Neuronal stem cell (in vitro differentiated cells): ENCODE results near the gene PPL.

Source experiments
- DNase-seq: peaks from one replicate; pipeline ENCODE4 v3.0.0-alpha.2; 2013; ENCODE audit warnings: low spot score
- H2AFZ ChIP-seq: one replicate; pipeline ENCODE4 v1.6.1; 2013; ENCODE audit warnings: mild to moderate bottlenecking, low read length, inconsistent platforms
- H2AK5ac ChIP-seq: 2 replicates; pipeline ENCODE4 v1.6.1; 2013; ENCODE audit warnings: low read depth, mild to moderate bottlenecking, inconsistent platforms, low read length, moderate library complexity, mixed read lengths
- H2BK120ac ChIP-seq: 2 replicates; pipeline ENCODE4 v1.6.1; 2013; ENCODE audit warnings: low read depth, mild to moderate bottlenecking, inconsistent platforms, low read length, moderate library complexity, mixed read lengths
- H2BK12ac ChIP-seq: one replicate; pipeline ENCODE4 v1.6.1; 2013; ENCODE audit warnings: low read length, inconsistent platforms
- H2BK15ac ChIP-seq: 2 replicates; pipeline ENCODE4 v1.6.1; 2013; ENCODE audit warnings: mild to moderate bottlenecking, low read length, inconsistent platforms, mixed read lengths
- H2BK5ac ChIP-seq: one replicate; pipeline ENCODE4 v1.6.1; 2013; ENCODE audit warnings: inconsistent platforms, mild to moderate bottlenecking, low read length, moderate library complexity
- H3K14ac ChIP-seq: one replicate; pipeline ENCODE4 v1.6.1; 2013; ENCODE audit warnings: low read length, inconsistent platforms
- H3K18ac ChIP-seq: 2 replicates; pipeline ENCODE4 v1.6.1; 2013; ENCODE audit warnings: low read length, inconsistent platforms
- H3K23ac ChIP-seq: 2 replicates; pipeline ENCODE4 v1.6.1; 2013; ENCODE audit warnings: low read depth, mild to moderate bottlenecking, mixed read lengths, low read length, inconsistent platforms; ENCODE audit not compliant: poor library complexity
- H3K27ac ChIP-seq: replicated peaks from 3 replicates; pipeline ENCODE4 v1.5.1; 2013; ENCODE audit warnings: low read length, inconsistent platforms
- H3K27me3 ChIP-seq, 3 experiments: 2 replicates each; pipeline ENCODE4 v1.6.1; 2013; ENCODE audit warnings: low read length in 3 of 3, mild to moderate bottlenecking in 2 of 3, inconsistent platforms in 1 of 3, low read depth in 1 of 3, mixed read lengths in 1 of 3, moderate library complexity in 1 of 3; ENCODE audit not compliant: control insufficient read depth in 3 of 3, insufficient read depth in 3 of 3
- H3K36me3 ChIP-seq, 2 donors: replicated peaks in 1 of 2; 2 replicates each; pipeline ENCODE4 v1.6.1; 2013; ENCODE audit warnings: low read length in 2 of 2; ENCODE audit not compliant: control insufficient read depth in 2 of 2, insufficient read depth in 2 of 2
- H3K4ac ChIP-seq: 2 replicates; pipeline ENCODE4 v1.6.1; 2013; ENCODE audit warnings: inconsistent platforms, mild to moderate bottlenecking, low read length, moderate library complexity
- H3K4me1 ChIP-seq, 2 donors: 1 replicate in 1 of 2; 2 replicates in 1 of 2; pipeline ENCODE4 v1.6.1; 2013; ENCODE audit warnings: low read length in 2 of 2, low read depth in 1 of 2; ENCODE audit not compliant: control insufficient read depth in 2 of 2, insufficient read depth in 1 of 2
- H3K4me2 ChIP-seq: one replicate; pipeline ENCODE4 v1.6.1; 2013; ENCODE audit warnings: mild to moderate bottlenecking, low read length, inconsistent platforms; ENCODE audit not compliant: insufficient read depth, poor library complexity, severe bottlenecking
- H3K4me3 ChIP-seq, 2 donors: 2 replicates each; pipeline ENCODE4 v1.5.1; 2013; ENCODE audit warnings: low read length in 2 of 2, mild to moderate bottlenecking in 2 of 2, inconsistent platforms in 1 of 2, moderate library complexity in 1 of 2
- H3K79me1 ChIP-seq: one replicate; pipeline ENCODE4 v1.6.1; 2013; ENCODE audit warnings: low read depth, mild to moderate bottlenecking, inconsistent platforms, low read length, moderate library complexity
- H3K9ac ChIP-seq: one replicate; pipeline ENCODE4 v1.6.1; 2013; ENCODE audit warnings: mild to moderate bottlenecking, low read depth, low read length, inconsistent platforms; ENCODE audit not compliant: poor library complexity
- H3K9me3 ChIP-seq, 2 donors: replicated peaks in 1 of 2; 2 replicates each; pipeline versions ENCODE3 to v1.6.1; 2013; ENCODE audit warnings: low read length in 2 of 2, mild to moderate bottlenecking in 2 of 2, inconsistent platforms in 1 of 2, low read depth in 1 of 2, mixed read lengths in 1 of 2, moderate library complexity in 1 of 2; ENCODE audit not compliant: control insufficient read depth in 2 of 2, insufficient read depth in 1 of 2
- H4K8ac ChIP-seq: one replicate; pipeline ENCODE4 v1.6.1; 2013; ENCODE audit warnings: low read depth, mild to moderate bottlenecking, inconsistent platforms, low read length, moderate library complexity
- H4K91ac ChIP-seq: one replicate; pipeline ENCODE4 v1.6.1; 2013; ENCODE audit warnings: low read length, low read depth, mild to moderate bottlenecking, inconsistent platforms; ENCODE audit not compliant: poor library complexity
- WGBS, 2 donors: extraction: QIAGEN DNeasy Blood & Tissue Kit; methylation state at CpG; one replicate each; pipeline ENCODE4 v1.1.7; 2013; ENCODE audit warnings: missing lambda C conversion rate in 2 of 2, mixed read lengths in 1 of 2; ENCODE audit not compliant: insufficient read length in 2 of 2, insufficient replicate concordance in 1 of 2; ENCODE audit errors: extremely low coverage in 2 of 2; 5-methylcytosine and 5-hydroxymethylcytosine counted together

Gene PPL

DNA sequence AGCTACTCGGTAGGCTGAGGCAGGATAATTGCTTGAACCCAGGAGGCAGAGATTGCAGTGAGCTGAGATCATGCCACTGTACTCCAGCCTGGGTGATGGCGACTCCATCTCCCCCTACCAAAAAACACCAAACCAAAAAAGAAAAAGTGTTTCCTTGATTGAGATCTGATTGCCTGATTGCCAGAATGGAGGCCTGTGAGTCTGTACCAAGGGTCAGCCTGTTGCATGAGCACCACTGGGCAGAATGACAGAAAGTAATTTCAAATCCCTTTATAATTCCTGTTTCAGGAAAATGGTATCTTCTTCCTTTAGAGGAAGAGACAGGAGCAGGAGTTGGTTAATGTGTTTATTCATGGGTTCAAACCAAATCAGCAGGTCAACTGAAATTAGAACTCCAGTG, 81.1 kb downstream of the PPL start:
- Histone ChIP-seq H3K79me1 (no peaks in the 10 kb centered on the region), H3K4me3 (no peak overlapping the region), H2AFZ (no peak overlapping the region), H3K9me3 (no peaks in the 10 kb centered on the region), H3K18ac (no peak overlapping the region), H3K4me2 (no peak overlapping the region), H3K23ac (no peak overlapping the region), H3K27ac (no peak overlapping the region), H2AK5ac (no peak overlapping the region), H2BK5ac (no peak overlapping the region), H4K8ac (no peak overlapping the region), H4K91ac (no peak overlapping the region), H2BK12ac (no peak overlapping the region), H3K14ac (no peak overlapping the region), H3K4ac (no peak overlapping the region), H3K27me3 (no peaks in the 10 kb centered on the region), H2BK120ac (no peak overlapping the region), H3K4me1 (peaks cover 0 to 5% of the 10 kb centered on the region in 2 donors), H3K9ac (no peak overlapping the region), H2BK15ac (no peak overlapping the region), H3K36me3 (peaks cover 33 to 83% of the 10 kb centered on the region in 2 donors)
- no peak for DNase-seq
- no CpG with 5 or more reads among the region's 2 CpGs for WGBS, 2 donors

DNA sequence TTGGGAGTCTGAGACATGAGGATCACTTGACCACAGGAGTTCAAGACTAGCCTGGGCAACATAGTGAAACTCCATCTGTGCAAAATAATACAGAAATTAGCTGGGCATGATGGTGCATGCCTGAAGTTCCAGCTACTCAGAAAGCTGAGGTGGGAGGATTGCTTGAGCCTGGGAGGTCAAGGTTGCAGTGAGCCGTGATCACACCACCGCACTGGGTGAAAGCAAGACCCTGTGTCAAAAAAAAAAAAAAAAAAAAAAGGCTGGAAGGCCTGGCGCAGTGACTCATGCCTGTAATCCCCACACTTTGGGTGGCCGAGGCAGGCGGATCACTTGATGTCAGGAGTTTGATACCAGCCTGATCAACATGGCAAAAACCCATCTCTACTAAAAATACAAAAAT, 81.6 kb downstream of the PPL start:
- no peak overlapping the region for H3K4me2 ChIP-seq
- peaks cover under 1% of the 10 kb centered on the region for H3K79me1 ChIP-seq
- WGBS, 2 donors: no CpG with 5 or more reads among the region's 5 CpGs
- H4K91ac ChIP-seq: no peak overlapping the region
- no peak overlapping the region for H2BK120ac ChIP-seq
- no peak overlapping the region for H3K14ac ChIP-seq
- no peak overlapping the region for H2BK5ac ChIP-seq
- no peak overlapping the region for H2BK15ac ChIP-seq
- H3K18ac ChIP-seq: no peak overlapping the region
- no peaks in the 10 kb centered on the region for H3K9me3 ChIP-seq
- no peak overlapping the region for H3K27ac ChIP-seq
- H2BK12ac ChIP-seq: no peak overlapping the region
- peaks cover 31 to 81% of the 10 kb centered on the region in 2 donors for H3K36me3 ChIP-seq
- H4K8ac ChIP-seq: no peak overlapping the region
- no peaks in the 10 kb centered on the region for H3K27me3 ChIP-seq
- H3K4me1 ChIP-seq: peaks cover 0 to 6% of the 10 kb centered on the region in 2 donors
- DNase-seq: no peak
- no peak overlapping the region for H2AFZ ChIP-seq
- H2AK5ac ChIP-seq: no peak overlapping the region
- no peak overlapping the region for H3K4ac ChIP-seq
- H3K23ac ChIP-seq: no peak overlapping the region
- no peak overlapping the region for H3K9ac ChIP-seq
- no peak overlapping the region for H3K4me3 ChIP-seq

DNA sequence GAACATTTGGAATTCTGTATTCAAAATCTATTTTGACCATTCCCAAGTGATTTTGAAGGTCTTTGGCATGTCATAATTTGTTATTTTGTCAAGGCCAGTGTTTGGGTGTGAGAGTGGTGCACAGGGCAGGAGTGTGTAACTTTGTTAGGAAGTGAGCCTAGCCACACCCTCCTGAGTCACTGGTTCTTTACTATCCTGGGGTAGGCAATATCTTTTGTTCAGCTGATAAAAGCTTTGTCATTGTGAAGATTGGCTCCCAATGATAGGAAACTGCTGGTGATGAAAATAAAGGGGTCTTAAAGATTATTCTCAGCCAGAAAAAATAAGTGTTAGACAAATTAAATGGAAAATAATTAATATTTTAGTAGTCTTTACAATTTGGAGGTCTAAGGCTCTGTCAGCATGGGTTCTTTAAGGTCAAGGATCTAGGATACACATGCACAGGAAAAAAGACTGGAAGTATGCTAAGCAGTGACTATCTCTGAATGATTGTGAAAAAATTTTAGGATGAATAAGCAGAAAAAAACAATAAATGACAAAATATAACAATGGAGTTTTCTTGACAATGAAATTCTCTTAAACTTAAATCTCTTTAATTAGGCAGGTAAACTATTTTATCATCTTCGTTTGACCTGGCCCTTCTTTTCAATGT, 84.6 kb downstream of the PPL start:
- H3K79me1 ChIP-seq: peaks cover 9% of the 10 kb centered on the region
- H2BK5ac ChIP-seq: no peak overlapping the region
- no peak overlapping the region for H2BK120ac ChIP-seq
- no peak overlapping the region for H4K91ac ChIP-seq
- no peak overlapping the region for H2BK12ac ChIP-seq
- no peak overlapping the region for H3K18ac ChIP-seq
- no peak overlapping the region for H3K4ac ChIP-seq
- no CpG with 5 or more reads among the region's 1 CpG for WGBS, 2 donors
- H3K23ac ChIP-seq: no peak overlapping the region
- no peak overlapping the region for H2AFZ ChIP-seq
- no peak overlapping the region for H3K14ac ChIP-seq
- H3K4me2 ChIP-seq: no peak overlapping the region
- no peak overlapping the region for H2AK5ac ChIP-seq
- H3K4me1 ChIP-seq: peaks cover 1 to 13% of the 10 kb centered on the region in 2 donors
- no peak overlapping the region for H3K4me3 ChIP-seq
- H3K27me3 ChIP-seq: no peaks in the 10 kb centered on the region
- H3K36me3 ChIP-seq: peaks cover 10 to 55% of the 10 kb centered on the region in 2 donors
- H3K9ac ChIP-seq: no peak overlapping the region
- no peak for DNase-seq
- H3K9me3 ChIP-seq: no peaks in the 10 kb centered on the region
- H2BK15ac ChIP-seq: no peak overlapping the region
- H4K8ac ChIP-seq: no peak overlapping the region
- H3K27ac ChIP-seq: no peak overlapping the region

- Histone ChIP-seq H3K4me2 (no peak overlapping the region), H3K27ac (no peak overlapping the region), H3K4ac (no peak overlapping the region), H3K4me3 (no peak overlapping the region), H3K36me3 (peaks cover 6 to 40% of the 10 kb centered on the region in 2 donors), H2AFZ (no peak overlapping the region), H4K91ac (no peak overlapping the region), H4K8ac (no peak overlapping the region), H3K18ac (no peak overlapping the region), H2AK5ac (no peak overlapping the region), H3K4me1 (peaks cover 5 to 22% of the 10 kb centered on the region in 2 donors), H3K23ac (no peak overlapping the region), H2BK15ac (no peak overlapping the region), H3K9ac (no peak overlapping the region), H3K79me1 (peaks cover 15% of the 10 kb centered on the region), H3K27me3 (no peaks in the 10 kb centered on the region), H2BK5ac (no peak overlapping the region), H3K9me3 (no peaks in the 10 kb centered on the region), H3K14ac (no peak overlapping the region), H2BK120ac (no peak overlapping the region), H2BK12ac (no peak overlapping the region)
- DNase-seq: no peak
- WGBS, 2 donors: no CpG with 5 or more reads among the region's 3 CpGs
These were observed 86.7 kb downstream of the PPL start for GRCh38 chr16:4850211-4850610.
